ENCODE data around the gene LDB2.
"Not testable (repeated sequence)": the region's sequence is repeated elsewhere in the genome, so short reads cannot be mapped to it uniquely, and the experiment has no call there.

LDB2 gene

GRCh38 chr4:16544869-16545268, 353.6 kb downstream of the LDB2 start:
- no peak for DNase-seq (ENCODE audit: low spot score)

- no peak for DNase-seq (ENCODE audit: low spot score)
Observed at GRCh38 chr4:16544251-16544721, 354.2 kb downstream of the LDB2 start.

GRCh38 chr4:16537926-16538325, 360.5 kb downstream of the LDB2 start:
- no peak for DNase-seq (ENCODE audit: low spot score)

- no peak for DNase-seq (ENCODE audit: low spot score)
Observed at GRCh38 chr4:16532240-16532970, 366.0 kb downstream of the LDB2 start.

GRCh38 chr4:16530688-16531635, 367.5 kb downstream of the LDB2 start:
- DNase-seq (ENCODE audit: low spot score) = no peak

GRCh38 chr4:16524911-16525554, 373.4 kb downstream of the LDB2 start:
- DNase-seq (ENCODE audit: low spot score) = no peak

GRCh38 chr4:16524406-16524805, 374.0 kb downstream of the LDB2 start:
- no peak for DNase-seq (ENCODE audit: low spot score)

GRCh38 chr4:16523526-16523925, 374.9 kb downstream of the LDB2 start:
- DNase-seq (ENCODE audit: low spot score) = not testable (repeated sequence)

GRCh38 chr4:16521156-16521915, 377.1 kb downstream of the LDB2 start:
- no peak for DNase-seq (ENCODE audit: low spot score)

GRCh38 chr4:16516796-16517439, 381.5 kb downstream of the LDB2 start:
- no peak for DNase-seq (ENCODE audit: low spot score)

- no peak for DNase-seq (ENCODE audit: low spot score)
Observed at GRCh38 chr4:16513876-16514275, 384.6 kb downstream of the LDB2 start.

- no peak for DNase-seq (ENCODE audit: low spot score)
Observed at GRCh38 chr4:16508968-16509367, 389.5 kb downstream of the LDB2 start.

- DNase-seq (ENCODE audit: low spot score) = no peak
Observed at GRCh38 chr4:16505726-16506125, 392.7 kb downstream of the LDB2 start.

GRCh38 chr4:16505267-16505666, 393.2 kb downstream of the LDB2 start:
- no peak for DNase-seq (ENCODE audit: low spot score)

- no peak for DNase-seq (ENCODE audit: low spot score)
Observed at GRCh38 chr4:16503421-16504100, 394.9 kb downstream of the LDB2 start.

GRCh38 chr4:16498978-16499377, 399.5 kb downstream of the LDB2 start:
- DNase-seq (ENCODE audit: low spot score) = no peak

- no peak for DNase-seq (ENCODE audit: low spot score)
Observed at GRCh38 chr4:16496501-16496900, 401.9 kb downstream of the LDB2 start.

- DNase-seq (ENCODE audit: low spot score) = no peak
Observed at GRCh38 chr4:16492872-16493271, 405.6 kb downstream of the LDB2 start.

GRCh38 chr4:16489226-16489625, 409.2 kb downstream of the LDB2 start:
- no peak for DNase-seq (ENCODE audit: low spot score)

- no peak for DNase-seq (ENCODE audit: low spot score)
Observed at GRCh38 chr4:16488084-16488483, 410.4 kb downstream of the LDB2 start.

- no peak for DNase-seq (ENCODE audit: low spot score)
Observed at GRCh38 chr4:16484711-16485110, 413.7 kb downstream of the LDB2 start.

Measured in CD4-positive, alpha-beta T cell treated with Interleukin-15 for 4 hours (primary cell).